Cardiac septum (tissue), 1 donor: ENCODE results near the gene CIITA. TPM values are rescaled to one million over a fixed set of nuclear protein-coding genes. Genes with fewer than 3 reads are reported as not detected.
"Not testable (repeated sequence)": the region's sequence is repeated elsewhere in the genome, so short reads cannot be mapped to it uniquely, and the experiment has no call there.

Experiments used
- DNase-seq: peaks from one replicate; pipeline ENCODE4 v3.0.0-alpha.2; 2020; ENCODE audit warnings: low spot score
- intact Hi-C: fragments of 100-400 bp; cut with DNase I; formaldehyde crosslinking; loops from one replicate; pipeline ENCODE4 v1.14.0; 2022
- total RNA-seq: library from RNA; stranded (reverse); fragmentation: NEBNext Ultra II Directional; extraction: Animal tissue kit (Norgen Biotek cat#: 25700); gene quantifications from one replicate; pipeline ENCODE4 v1.2.1, GENCODE V29; 2021
- donor health status: DM: no; HTN: no; CAD: no.

CIITA gene
- total RNA-seq, 1 donor from 2014 or later: 7.2 TPM

DNA sequence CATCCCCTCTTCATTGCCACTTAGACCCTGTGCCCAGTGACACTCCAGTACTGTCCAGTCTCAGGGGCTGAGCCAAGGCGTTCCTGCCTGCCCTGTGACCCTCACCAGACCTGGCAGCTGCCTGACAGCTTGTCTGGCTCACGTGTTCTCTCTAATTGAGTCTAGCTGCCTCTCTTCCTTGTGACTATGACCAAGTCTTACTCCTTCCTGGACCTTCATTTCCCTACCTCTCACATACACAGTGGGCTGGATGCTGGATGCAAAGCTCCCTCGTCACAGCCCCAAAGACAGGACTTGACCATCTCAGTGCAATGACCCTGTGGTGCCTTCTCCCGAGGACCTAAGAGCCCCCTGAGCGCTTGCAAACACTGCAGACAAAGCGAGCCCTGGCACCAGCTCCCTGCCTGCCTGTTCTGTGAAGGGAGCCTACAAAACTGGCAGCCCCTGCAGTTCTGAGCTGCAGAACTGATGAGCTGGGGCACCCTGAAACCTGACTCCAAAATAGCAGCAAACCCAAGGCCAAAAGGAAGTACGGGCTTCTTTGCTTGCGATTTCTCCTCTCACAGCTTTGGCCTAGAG, 63.6 kb downstream of the CIITA start:
- DNase-seq: peak; percentile 78
- intact Hi-C loops: no loop called here

DNA sequence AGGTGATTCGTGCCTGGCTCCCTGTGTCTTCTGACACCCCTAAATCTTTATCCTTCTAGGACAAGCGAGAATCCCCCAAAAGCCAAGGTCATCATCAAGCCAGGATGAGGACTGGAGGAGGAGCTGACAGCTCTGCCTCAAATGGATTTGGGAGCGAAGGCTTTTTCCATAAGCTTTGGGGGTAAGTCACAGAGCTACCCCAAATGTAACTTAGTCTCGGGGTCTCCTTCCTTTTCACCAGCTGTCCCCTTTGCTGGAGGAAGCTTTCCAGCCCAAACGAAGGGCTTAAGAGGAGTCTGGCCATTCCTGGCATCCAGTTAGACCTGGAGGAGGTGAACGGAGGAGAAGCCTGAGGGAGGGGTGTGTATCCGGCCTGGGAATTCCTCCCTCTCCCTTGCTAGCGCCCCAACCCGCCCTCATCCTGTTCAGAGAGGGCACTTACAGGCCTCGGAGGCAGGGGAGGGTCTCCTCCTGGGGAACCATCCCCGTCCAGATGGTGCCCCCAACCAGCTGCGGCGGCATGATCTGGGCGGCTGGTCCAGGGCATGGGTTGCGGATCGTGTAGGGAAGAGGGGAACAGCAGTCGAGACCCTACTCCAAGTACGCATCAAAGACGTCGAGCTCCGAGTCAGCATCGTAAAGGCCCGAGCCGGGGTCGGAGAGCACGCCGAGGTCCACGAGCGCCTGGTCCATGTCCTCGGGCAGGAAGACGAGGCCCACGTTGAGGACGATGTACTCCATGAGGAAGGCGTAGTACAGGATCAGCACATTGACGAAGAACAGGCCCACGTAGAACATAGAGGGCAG, 64.3 kb downstream of the CIITA start:
- intact Hi-C loops: no loop called here
- no peak for DNase-seq

DNA sequence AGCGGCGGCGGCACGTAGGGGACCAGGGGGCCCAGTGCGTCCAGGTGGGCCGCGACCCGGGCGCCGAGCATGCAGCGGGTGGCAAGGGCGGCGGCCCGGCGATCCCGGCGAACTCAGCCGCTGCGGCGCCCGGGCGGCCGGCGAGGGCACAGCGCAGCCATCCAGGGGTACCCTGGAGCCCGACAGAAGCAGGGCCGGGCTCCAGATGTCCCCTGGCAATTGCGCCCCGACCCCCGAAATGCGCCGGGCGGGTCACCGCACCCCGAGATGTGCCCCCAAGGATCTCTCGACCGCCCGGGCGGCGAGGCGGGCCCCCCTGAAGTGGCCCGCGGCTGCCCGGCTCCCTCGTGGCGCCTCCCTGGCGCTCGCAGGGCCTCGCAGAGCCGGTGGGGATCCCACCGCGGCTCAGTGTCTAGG, 64.9 kb downstream of the CIITA start:
- intact Hi-C loops, DNase-seq: not testable (repeated sequence)

- peak; percentile 98 for DNase-seq
- intact Hi-C loops: no loop called here
These were observed 65.5 kb downstream of the CIITA start, which contains the start of gene DEXI for GRCh38 chr16:10942352-10943063. Gene DEXI, minus strand, starts transcription at chr16:10942468. Its CDS starts 463 bp downstream, at chr16:10942005.

DNA sequence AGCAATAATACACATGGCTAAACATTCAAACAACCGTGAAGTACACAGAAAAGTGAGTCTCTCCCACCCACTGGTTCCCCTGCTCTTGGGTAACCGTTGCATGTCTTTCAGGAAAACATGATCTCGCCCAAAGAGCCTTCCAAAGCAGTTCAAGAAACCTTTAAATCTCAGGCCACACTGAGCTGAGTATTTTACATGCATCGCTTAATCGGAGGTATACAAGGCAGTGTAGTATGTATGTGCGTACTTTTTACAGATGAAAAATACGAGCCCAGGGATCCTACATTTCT, 66.0 kb downstream of the CIITA start:
- no peak for DNase-seq
- intact Hi-C loops: no loop called here

GRCh38 chr16:10944249-10945064, 67.5 kb downstream of the CIITA start, which contains the start of gene CLEC16A:
Gene CLEC16A, plus strand, starts transcription at chr16:10944564. Its CDS starts 154 bp downstream, at chr16:10944718.
- intact Hi-C loops: no loop called here
- peak; percentile 99 for DNase-seq

DNA sequence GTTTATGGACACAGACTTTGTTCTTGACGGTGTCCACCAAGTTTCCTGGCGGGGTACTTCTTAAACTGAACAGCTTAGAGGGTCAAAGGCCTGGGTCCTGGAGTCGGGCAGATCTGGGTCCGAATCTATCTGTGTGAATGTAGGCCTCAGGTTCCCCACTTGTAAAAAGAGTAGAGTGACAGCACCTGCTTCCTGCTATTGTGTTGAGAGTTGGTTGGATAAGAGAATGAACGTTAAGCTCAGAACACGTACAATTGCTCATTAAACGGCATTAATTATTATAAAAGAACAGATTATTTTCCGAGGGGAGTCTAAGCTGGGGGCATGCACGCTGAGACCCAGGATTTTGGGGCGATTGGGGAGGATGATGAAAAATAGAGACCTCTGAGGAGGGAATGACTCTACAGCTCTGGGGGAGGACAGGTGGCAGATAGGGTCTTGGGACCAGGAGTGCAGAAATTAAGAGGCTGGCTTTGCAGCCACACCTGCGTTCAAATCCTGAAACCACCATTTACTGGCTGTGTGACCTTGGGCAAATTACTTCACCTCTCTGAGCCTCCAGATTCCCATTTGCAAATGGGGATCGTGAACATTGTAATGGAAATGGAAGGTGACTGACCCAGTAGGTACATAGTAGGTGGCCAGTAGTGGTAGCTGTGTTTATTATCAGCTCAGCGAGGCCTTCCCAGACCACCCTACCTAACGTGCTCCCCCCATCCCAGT, 68.2 kb downstream of the CIITA start:
- intact Hi-C loops: no loop called here
- no peak for DNase-seq

DNA sequence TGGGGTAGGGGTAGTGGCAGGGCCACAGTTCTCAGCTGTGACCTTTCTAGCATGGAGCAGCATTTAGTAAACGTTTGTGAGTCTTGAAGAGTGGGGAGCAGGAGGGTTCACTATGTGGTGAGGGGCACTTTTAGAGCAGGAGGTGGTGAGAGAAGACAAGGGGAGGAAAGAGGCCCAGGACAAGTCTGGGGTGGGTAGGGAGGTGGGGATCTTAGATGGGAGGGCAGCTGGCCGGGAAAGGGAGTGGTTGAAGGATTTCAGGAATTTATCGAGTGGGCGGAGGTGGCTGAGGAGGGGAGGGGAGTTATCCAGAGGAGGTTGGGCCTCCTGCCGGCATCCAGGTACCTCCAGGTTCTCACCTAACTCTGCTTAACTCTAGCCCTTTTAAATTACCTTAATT, 69.3 kb downstream of the CIITA start:
- no peak for DNase-seq
- intact Hi-C loops: no loop called here

DNA sequence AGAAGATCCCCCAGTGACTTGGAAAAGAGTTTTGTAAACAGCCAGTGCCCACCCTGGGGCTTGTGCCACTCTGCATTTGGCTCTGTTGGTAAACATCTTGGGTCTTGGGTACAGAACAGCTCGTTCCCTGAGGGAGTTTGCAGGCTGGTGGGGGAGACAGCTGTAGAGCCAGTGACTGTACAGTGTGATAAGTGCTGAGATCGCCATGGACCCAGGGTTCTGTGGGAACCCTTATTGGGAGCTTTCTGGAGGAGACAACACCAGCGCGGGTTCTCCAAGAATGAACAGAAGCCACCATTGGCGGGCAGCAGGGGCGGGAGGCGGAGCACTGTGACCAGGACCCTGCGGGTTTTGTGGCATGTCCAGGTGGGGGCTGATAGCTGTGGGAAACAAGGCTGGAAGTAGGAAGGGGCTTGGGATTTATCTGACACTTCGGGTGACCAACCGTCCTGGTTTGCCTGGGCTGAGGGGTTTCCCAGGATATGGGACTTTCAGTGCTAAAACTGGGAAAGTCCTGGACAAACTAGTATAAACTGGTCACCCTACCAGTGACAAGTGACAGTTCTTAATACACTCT, 70.3 kb downstream of the CIITA start:
- no peak for DNase-seq
- intact Hi-C loops: no loop called here

- intact Hi-C loops: no loop called here
- no peak for DNase-seq
These were observed 72.5 kb downstream of the CIITA start for GRCh38 chr16:10949424-10949970.

DNA sequence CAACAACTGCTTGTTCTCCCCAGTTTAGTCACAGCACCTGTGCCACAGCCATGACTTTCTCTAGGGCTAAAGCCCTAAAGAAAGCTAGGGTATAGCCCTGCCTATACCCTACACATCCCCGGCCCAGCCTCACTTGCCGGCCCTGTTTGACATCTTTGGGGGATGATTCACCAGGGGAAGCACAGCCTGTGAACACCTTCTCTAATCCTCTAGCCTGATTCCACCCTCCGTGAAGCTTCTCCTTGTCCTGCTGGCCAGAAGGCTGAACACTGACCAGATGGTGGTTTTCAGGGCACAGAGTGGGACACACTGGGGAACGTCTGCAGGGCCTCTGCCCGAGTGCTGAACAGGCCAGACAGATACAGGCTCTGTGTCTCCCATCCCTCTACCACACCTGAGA, 73.4 kb downstream of the CIITA start:
- DNase-seq: no peak
- intact Hi-C loops: no loop called here

DNA sequence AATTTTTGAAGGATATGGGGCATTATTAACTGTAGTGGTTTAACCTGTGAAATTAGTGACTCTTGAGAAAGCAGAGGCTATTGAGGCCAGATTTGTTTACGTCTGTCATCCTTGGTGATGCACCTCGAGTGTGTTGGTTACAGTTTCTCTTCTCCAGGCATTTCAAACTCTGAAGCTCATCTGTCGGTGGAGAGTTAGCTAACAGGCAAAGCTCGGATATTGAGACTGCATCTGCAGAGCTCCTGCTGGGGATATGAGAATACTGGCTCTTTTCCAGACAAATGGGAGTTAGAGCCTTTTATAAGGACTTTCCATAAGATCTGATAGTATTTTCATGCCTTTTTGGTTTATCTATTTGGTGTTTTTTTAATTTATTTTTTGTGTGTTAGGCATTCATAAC, 74.0 kb downstream of the CIITA start:
- intact Hi-C loops: no loop called here
- DNase-seq: no peak

GRCh38 chr16:10954903-10955302, 77.9 kb downstream of the CIITA start:
- DNase-seq: no peak
- intact Hi-C loops: no loop called here

- intact Hi-C loops: no loop called here
- DNase-seq: no peak
These were observed 80.9 kb downstream of the CIITA start for GRCh38 chr16:10957771-10958482.

DNA sequence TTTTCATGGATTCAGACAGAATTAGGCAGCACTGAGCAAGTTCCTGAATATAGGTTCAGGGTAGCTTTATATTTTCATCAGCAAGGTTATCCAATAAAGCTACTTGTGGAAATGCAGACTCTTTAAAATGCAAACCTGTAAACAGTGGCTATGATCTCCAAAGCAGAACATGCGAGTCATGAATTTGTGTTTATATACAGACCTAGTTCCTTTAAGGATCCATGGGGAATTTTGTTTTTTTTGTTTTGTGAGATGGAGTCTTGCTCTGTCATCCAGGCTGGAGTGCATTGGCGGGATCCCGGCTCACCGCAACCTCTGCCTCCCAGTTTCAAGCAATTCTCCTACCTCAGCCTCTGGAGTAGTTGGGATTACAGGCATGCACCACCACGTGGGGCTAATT, 82.2 kb downstream of the CIITA start:
- no peak for DNase-seq
- intact Hi-C loops: no loop called here

DNA sequence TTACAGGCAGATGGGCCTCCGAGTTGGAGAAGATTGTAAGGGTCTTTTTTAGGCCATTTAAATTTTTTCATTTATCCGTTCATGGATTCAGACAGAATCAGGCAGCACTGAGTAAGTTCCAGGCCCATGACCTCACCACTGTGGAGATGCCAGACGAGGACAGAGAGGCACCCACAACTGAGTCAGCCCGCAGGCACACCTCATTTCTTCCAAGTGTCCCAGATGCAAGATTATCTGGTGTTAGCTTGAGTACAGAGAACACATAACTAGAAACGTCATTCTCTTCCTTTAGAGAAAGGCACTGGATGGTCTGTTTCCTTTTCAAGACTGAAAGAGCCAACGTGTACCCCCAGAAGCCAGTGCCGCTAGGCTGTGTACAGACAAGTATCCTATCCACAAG, 84.2 kb downstream of the CIITA start:
- no peak for DNase-seq
- intact Hi-C loops: loop anchor here (10.0 kb wide), 6 partner anchors 404 to 784 kb away; partner anchors contain the start of gene TXNDC11

GRCh38 chr16:10964039-10964890, 87.3 kb downstream of the CIITA start:
- DNase-seq: peak; percentile 91
- intact Hi-C loops: loop anchor here (10.0 kb wide), 6 partner anchors 401 to 781 kb away; partner anchors contain the start of gene TXNDC11
